IMR-90 (cell line): ENCODE data around the gene HERPUD1. TPM values are rescaled to one million over a fixed set of nuclear protein-coding genes. Genes with fewer than 3 reads are reported as not detected.

ENCODE experiments used
- ATAC-seq: fragments of 200-7000 bp; cut with Tn5 transposase; 2 replicates; pipeline ENCODE4 v1.9.1; 2020; ENCODE audit warnings: low read depth, mild to moderate bottlenecking, moderate library complexity
- BruUV-seq: library from RNA; stranded (reverse); fragments of 400-500 nt; replicated peaks from 2 replicates; lab custom pipeline; 2021; lab: Mats Ljungman, UMichigan
- CTCF ChIA-PET: fragments of 300-600 bp; formaldehyde crosslinking; extraction: SDS; loops from one replicate; lab custom pipeline; 2021; ENCODE audit warnings: antibody characterized with exemption; lab: Yijun Ruan, JAX
- POLR2A ChIA-PET: fragments of 300-600 bp; sonication (Branson Sonifier 250); formaldehyde crosslinking; loops from one replicate; lab custom pipeline; 2022; ENCODE audit warnings: antibody characterized with exemption; ENCODE audit not compliant: unreplicated experiment; lab: Charles Lee
- DNase-seq: peaks from one replicate; pipeline ENCODE4 v3.0.0; 2013
- H2AFZ ChIP-seq: replicated peaks from 2 replicates; pipeline ENCODE3; 2013; ENCODE audit warnings: low read length, mild to moderate bottlenecking; ENCODE audit not compliant: poor library complexity
- H2AK5ac ChIP-seq: 2 replicates; pipeline ENCODE4 v1.6.1; 2013; ENCODE audit warnings: low read depth, low read length, inconsistent platforms
- H2AK9ac ChIP-seq: replicated peaks from 2 replicates; pipeline ENCODE3; 2013; ENCODE audit warnings: mild to moderate bottlenecking, low read depth, low read length, moderate library complexity; ENCODE audit not compliant: poor library complexity
- H2BK120ac ChIP-seq: 2 replicates; pipeline ENCODE4 v1.6.1; 2013; ENCODE audit warnings: low read depth, low read length, inconsistent platforms
- H2BK15ac ChIP-seq: 3 replicates; pipeline ENCODE4 v1.6.1; 2013; ENCODE audit warnings: low read depth, low read length, inconsistent platforms
- H2BK20ac ChIP-seq: 2 replicates; pipeline ENCODE4 v1.6.1; 2013; ENCODE audit warnings: low read depth, mild to moderate bottlenecking, inconsistent platforms, low read length, moderate library complexity
- H2BK5ac ChIP-seq: 2 replicates; pipeline ENCODE4 v1.6.1; 2013; ENCODE audit warnings: mild to moderate bottlenecking, low read depth, low read length, inconsistent platforms; ENCODE audit not compliant: poor library complexity, severe bottlenecking
- H3K14ac ChIP-seq: replicated peaks from 2 replicates; pipeline ENCODE4 v1.6.1; 2013; ENCODE audit warnings: low read depth, low read length, inconsistent platforms
- H3K18ac ChIP-seq: 2 replicates; pipeline ENCODE4 v1.6.1; 2013; ENCODE audit warnings: low read depth, low read length, control low read depth
- H3K23ac ChIP-seq: 2 replicates; pipeline ENCODE4 v1.6.1; 2013; ENCODE audit warnings: low read depth, low read length, inconsistent platforms
- H3K27ac ChIP-seq: 2 replicates; pipeline ENCODE4 v1.5.1; 2013; ENCODE audit warnings: mild to moderate bottlenecking, control low read depth, low read length; ENCODE audit not compliant: insufficient read depth
- H3K27me3 ChIP-seq: 2 replicates; pipeline ENCODE4 v1.6.1; 2013; ENCODE audit warnings: low read length; ENCODE audit not compliant: control insufficient read depth, insufficient read depth
- H3K36me3 ChIP-seq: 2 replicates; pipeline ENCODE4 v1.6.1; 2013; ENCODE audit warnings: low read length, mixed read lengths; ENCODE audit not compliant: control insufficient read depth, insufficient read depth
- H3K4ac ChIP-seq: 2 replicates; pipeline ENCODE4 v1.6.1; 2013; ENCODE audit warnings: low read depth, low read length, inconsistent platforms
- H3K4me1 ChIP-seq: 2 replicates; pipeline ENCODE4 v1.6.1; 2013; ENCODE audit warnings: low read length, mixed read lengths; ENCODE audit not compliant: control insufficient read depth, insufficient read depth
- H3K4me2 ChIP-seq: 2 replicates; pipeline ENCODE4 v1.6.1; 2013; ENCODE audit warnings: low read depth, mild to moderate bottlenecking, control low read depth, low read length, moderate library complexity
- H3K4me3 ChIP-seq: 2 replicates; pipeline ENCODE4 v1.5.1; 2013; ENCODE audit warnings: low read depth, mild to moderate bottlenecking, control low read depth, low read length, moderate library complexity; ENCODE audit not compliant: insufficient read depth
- H3K56ac ChIP-seq: 2 replicates; pipeline ENCODE4 v1.6.1; 2013; ENCODE audit warnings: low read length, inconsistent platforms; ENCODE audit not compliant: insufficient read depth; ENCODE audit errors: extremely low read depth
- H3K79me1 ChIP-seq, 2 experiments: 2 replicates each; pipeline ENCODE4 v1.6.1; 2013; ENCODE audit warnings: low read length in 2 of 2, inconsistent platforms in 1 of 2, low read depth in 1 of 2
- H3K9ac ChIP-seq: 2 replicates; pipeline ENCODE4 v1.6.1; 2013; ENCODE audit warnings: low read depth, low read length, control low read depth
- H3K9me1 ChIP-seq: 2 replicates; pipeline ENCODE4 v1.6.1; 2013; ENCODE audit warnings: low read length, inconsistent platforms; ENCODE audit not compliant: insufficient read depth
- H3K9me3 ChIP-seq: 2 replicates; pipeline ENCODE4 v1.6.1; 2013; ENCODE audit warnings: low read length; ENCODE audit not compliant: control insufficient read depth, insufficient read depth
- H4K20me1 ChIP-seq: 2 replicates; pipeline ENCODE4 v1.6.1; 2013; ENCODE audit warnings: low read length, inconsistent platforms; ENCODE audit not compliant: insufficient read depth
- H4K5ac ChIP-seq: 2 replicates; pipeline ENCODE4 v1.6.1; 2013; ENCODE audit warnings: mild to moderate bottlenecking, low read depth, low read length, control low read depth
- H4K8ac ChIP-seq, 2 experiments: 2 replicates each; pipeline ENCODE4 v1.6.1; 2013; ENCODE audit warnings: low read depth in 2 of 2, low read length in 2 of 2, control low read depth in 1 of 2, inconsistent platforms in 1 of 2
- H4K91ac ChIP-seq: 2 replicates; pipeline ENCODE4 v1.6.1; 2013; ENCODE audit warnings: low read depth, low read length, inconsistent platforms; ENCODE audit not compliant: insufficient read depth
- BHLHE40 ChIP-seq: fragments of 150-350 bp; IDR thresholded peaks from 2 replicates; pipeline ENCODE4 v1.6.1; 2016; ENCODE audit warnings: mild to moderate bottlenecking, low read depth, low read length
- CEBPB ChIP-seq: IDR thresholded peaks from 2 replicates; pipeline ENCODE4 v1.6.1; 2012; ENCODE audit warnings: low read depth, low read length, improper control_type of control experiment
- CHD1 ChIP-seq: IDR thresholded peaks from 2 replicates; pipeline ENCODE4 v1.6.1; 2012; ENCODE audit warnings: low read depth, low read length, improper control_type of control experiment
- ELK1 ChIP-seq: fragments of 150-350 bp; IDR thresholded peaks from 2 replicates; pipeline ENCODE4 v1.6.1; 2016; ENCODE audit warnings: low read depth, mild to moderate bottlenecking, low read length, moderate library complexity, borderline replicate concordance
- MAFK ChIP-seq: IDR thresholded peaks from 2 replicates; pipeline ENCODE4 v1.6.1; 2012; ENCODE audit warnings: low read depth, low read length, improper control_type of control experiment
- MXI1 ChIP-seq: IDR thresholded peaks from 2 replicates; pipeline ENCODE4 v1.6.1; 2012; ENCODE audit warnings: low read depth, mild to moderate bottlenecking, low read length, moderate library complexity, borderline replicate concordance
- NFE2L2 ChIP-seq: fragments of 150-350 bp; IDR thresholded peaks from 2 replicates; pipeline ENCODE4 v1.6.1; 2016; ENCODE audit warnings: low read depth, mild to moderate bottlenecking, low read length
- POLR2A ChIP-seq: IDR thresholded peaks from 2 replicates; pipeline ENCODE4 v1.6.1; 2012; ENCODE audit warnings: mild to moderate bottlenecking, low read depth, low read length
- RAD21 ChIP-seq: IDR thresholded peaks from 2 replicates; pipeline ENCODE4 v1.6.1; 2012; ENCODE audit warnings: low read length, improper control_type of control experiment
- RCOR1 ChIP-seq: IDR thresholded peaks from 2 replicates; pipeline ENCODE4 v1.6.1; 2012; ENCODE audit warnings: mild to moderate bottlenecking, low read length, improper control_type of control experiment; ENCODE audit not compliant: insufficient replicate concordance
- SMC3 ChIP-seq: fragments of 150-350 bp; IDR thresholded peaks from 2 replicates; pipeline ENCODE4 v1.6.1; 2016; ENCODE audit warnings: low read depth, mild to moderate bottlenecking, antibody characterized with exemption, low read length, moderate library complexity
- WGBS, 2 experiments: methylation state at CpG; one replicate each; pipeline versions ENCODE4 v1.1.5 to v1.1.7; 2013; ENCODE audit warnings: missing lambda C conversion rate in 2 of 2; ENCODE audit not compliant: insufficient read length in 1 of 2; ENCODE audit errors: extremely low coverage in 2 of 2; 5-methylcytosine and 5-hydroxymethylcytosine counted together
- dilution Hi-C: fragments of 300-500 bp; cut with HindIII; formaldehyde crosslinking; loops from one replicate; pipeline ENCODE4 v1.14.3; 2018; ENCODE audit warnings: low sequenced_read_pairs; ENCODE audit not compliant: unreplicated experiment
- in situ Hi-C: fragments of 300-500 bp; cut with MboI; formaldehyde crosslinking; loops from 3 replicates; pipeline ENCODE4 v1.14.3; 2019; ENCODE audit warnings: low sequenced_read_pairs, inconsistent platforms, mixed read lengths
- intact Hi-C: fragments of 100-400 bp; cut with micrococcal nuclease; formaldehyde crosslinking; loops from 2 replicates; pipeline ENCODE4 v1.10.0; 2022
- polyA plus RNA-seq, 3 experiments: library from polyadenylated mRNA; depleted of rRNA; stranded (reverse); fragments of >200 nt; gene quantifications; 2 replicates each; pipeline ENCODE4 v1.2.3, GENCODE V29; 2012; ENCODE audit warnings: low replicate concordance in 1 of 3
- total RNA-seq: library from RNA; depleted of rRNA; stranded (reverse); fragments of >200 nt; gene quantifications from 2 replicates; pipeline ENCODE4 v1.2.3, GENCODE V29; 2012

Gene HERPUD1
- total and polyA plus RNA-seq, 2 of the 4 experiments (the other 2 are of a cell fraction): 130 to 148 TPM

GRCh38 chr16:56970934-56971767 lies 39.2 kb downstream of the HERPUD1 start:
- no peak for TF ChIP-seq RCOR1
- no peak for TF ChIP-seq CEBPB
- no peak for TF ChIP-seq BHLHE40
- no peak for TF ChIP-seq CHD1
- TF ChIP-seq RAD21: no peak
- TF ChIP-seq SMC3: no peak
- no peak for TF ChIP-seq NFE2L2
- TF ChIP-seq ELK1: no peak
- no peak for TF ChIP-seq MAFK
- TF ChIP-seq MXI1: no peak
- TF ChIP-seq POLR2A: no peak
- Histone ChIP-seq H3K9ac (no peak overlapping the region), H3K9me1 (peaks cover under 1% of the 10 kb centered on the region), H2AK9ac (no peak overlapping the region), H3K4me1 (peaks cover 4% of the 10 kb centered on the region), H4K8ac (no peak overlapping the region), H4K5ac (no peak overlapping the region), H3K4me3 (no peak overlapping the region), H2BK20ac (no peak overlapping the region), H3K4ac (no peak overlapping the region), H3K27ac (no peak overlapping the region), H4K91ac (no peak overlapping the region), H3K23ac (no peak overlapping the region), H3K79me1 (no peaks in the 10 kb centered on the region), H2AFZ (no peak overlapping the region), H3K9me3 (no peaks in the 10 kb centered on the region), H3K56ac (no peak overlapping the region), H3K4me2 (no peak overlapping the region), H4K20me1 (no peaks in the 10 kb centered on the region), H2BK120ac (no peak overlapping the region), H3K36me3 (no peaks in the 10 kb centered on the region), H2AK5ac (no peak overlapping the region), H3K18ac (no peak overlapping the region), H3K27me3 (peaks cover 5% of the 10 kb centered on the region; the same call in 1 of the 2 replicates), H2BK5ac (no peak overlapping the region), H2BK15ac (no peak overlapping the region; the same call in 2 of the 3 replicates), H3K14ac (no peak overlapping the region)
- CTCF ChIA-PET: no interaction called here
- in situ Hi-C loops (no loop called here), intact Hi-C loops (no loop called here), dilution Hi-C loops (no loop called here)
- BruUV-seq: no TSS peak
- POLR2A ChIA-PET: no interaction called here
- no peak; the same call in 1 of the 2 replicates for ATAC-seq
- WGBS, 2 experiments: 94% methylated on average over 3 of the region's 8 CpGs; no CpG with 5 or more reads in 1 of the 2 experiments
- peak; percentile 19 for DNase-seq
